ENCODE results near the gene SERTAD1. TPM values are rescaled to one million over a fixed set of nuclear protein-coding genes. Genes with fewer than 3 reads are reported as not detected.

SERTAD1 gene
- total RNA-seq, result 13.4 and 13.9 TPM in 2 replicates

DNA sequence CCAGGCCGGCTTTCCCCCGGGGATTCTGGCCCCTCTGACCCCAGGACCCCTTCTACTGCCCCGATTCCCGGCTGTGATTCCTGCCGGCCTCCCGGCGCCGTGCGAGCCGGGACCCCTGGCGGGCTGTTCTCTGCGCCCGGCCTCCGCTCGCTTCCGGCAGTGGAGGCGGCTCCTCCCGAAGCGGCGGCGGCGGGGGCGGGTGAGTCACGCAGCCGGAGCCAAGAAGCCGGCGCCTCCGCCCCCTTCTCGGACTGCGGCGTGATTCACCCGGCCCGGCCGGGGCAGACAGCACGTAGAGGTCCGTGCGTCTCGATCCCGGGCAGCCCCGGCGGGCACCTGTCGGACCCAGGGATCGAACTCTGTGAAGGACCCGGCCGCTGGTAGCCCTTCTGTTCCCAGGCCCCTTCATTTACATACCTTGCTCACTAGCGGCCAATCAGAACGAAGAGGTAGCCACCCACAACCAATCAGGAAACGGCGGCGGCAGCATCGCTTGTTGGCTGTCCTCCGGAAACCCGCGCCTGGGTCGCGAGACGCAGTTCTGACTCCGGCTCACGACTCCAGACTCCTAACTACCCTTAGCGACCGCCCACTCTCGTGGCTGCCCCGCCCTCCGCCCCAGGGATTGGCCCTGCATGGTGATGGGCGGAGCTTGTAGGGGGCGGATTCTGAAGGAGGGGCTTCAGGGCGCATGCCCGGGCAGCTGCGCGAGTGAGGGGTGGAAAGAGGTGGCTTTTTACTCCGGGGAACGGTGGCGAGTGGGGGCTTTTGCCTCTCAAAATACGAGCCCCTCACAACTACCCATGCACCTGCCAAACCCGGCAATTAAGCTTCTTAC lies at the start of gene SERTAD1:
TSS of gene SERTAD1 (minus strand) at position 543 of the 838 bp plus-strand sequence. CDS start 2,446 bp downstream, outside the sequence.
- Mint-ChIP-seq H3K4me3 (peak within 1 kb of the TSS; percentile 93), H3K36me3 (ENCODE audit: low read depth) (peaks cover 16% of the 10 kb centered on the region), H3K27me3 (no peaks in the 10 kb centered on the region), H3K4me1 (peaks cover 31% of the 10 kb centered on the region), H3K27ac (peak within 1 kb of the TSS; percentile 93), H3K9me3 (no peaks in the 10 kb centered on the region)
- intact Hi-C loops (cut with micrococcal nuclease), result loop anchor here (1.0 kb wide), 4 partner anchors 10 to 40 kb away; partner anchors contain the start of genes BLVRB and SERTAD3
- TF ChIP-seq, protein P1, sequence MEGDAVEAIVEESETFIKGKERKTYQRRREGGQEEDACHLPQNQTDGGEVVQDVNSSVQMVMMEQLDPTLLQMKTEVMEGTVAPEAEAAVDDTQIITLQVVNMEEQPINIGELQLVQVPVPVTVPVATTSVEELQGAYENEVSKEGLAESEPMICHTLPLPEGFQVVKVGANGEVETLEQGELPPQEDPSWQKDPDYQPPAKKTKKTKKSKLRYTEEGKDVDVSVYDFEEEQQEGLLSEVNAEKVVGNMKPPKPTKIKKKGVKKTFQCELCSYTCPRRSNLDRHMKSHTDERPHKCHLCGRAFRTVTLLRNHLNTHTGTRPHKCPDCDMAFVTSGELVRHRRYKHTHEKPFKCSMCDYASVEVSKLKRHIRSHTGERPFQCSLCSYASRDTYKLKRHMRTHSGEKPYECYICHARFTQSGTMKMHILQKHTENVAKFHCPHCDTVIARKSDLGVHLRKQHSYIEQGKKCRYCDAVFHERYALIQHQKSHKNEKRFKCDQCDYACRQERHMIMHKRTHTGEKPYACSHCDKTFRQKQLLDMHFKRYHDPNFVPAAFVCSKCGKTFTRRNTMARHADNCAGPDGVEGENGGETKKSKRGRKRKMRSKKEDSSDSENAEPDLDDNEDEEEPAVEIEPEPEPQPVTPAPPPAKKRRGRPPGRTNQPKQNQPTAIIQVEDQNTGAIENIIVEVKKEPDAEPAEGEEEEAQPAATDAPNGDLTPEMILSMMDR (IDR thresholded peaks at IDR 0.05), result no peak
- CTCF ChIA-PET, result interaction anchor here (1.1 to 1.5 kb wide), 4 partner anchors 8 to 40 kb away, joined by 3 to 6 read pairs (median 4); partner anchors contain the start of gene BLVRB
- POLR2A ChIA-PET, result interaction anchor here (0.5 to 4.2 kb wide), 22 partner anchors 9 to 1520 kb away, joined by 3 to 89 read pairs (median 4); partner anchors contain the start of genes AKT2, BLVRB, C19orf47 and COQ8B
- ATAC-seq (ENCODE audit: low read depth) (peak; percentile 90), DNase-seq (peak; percentile 100)

DNA sequence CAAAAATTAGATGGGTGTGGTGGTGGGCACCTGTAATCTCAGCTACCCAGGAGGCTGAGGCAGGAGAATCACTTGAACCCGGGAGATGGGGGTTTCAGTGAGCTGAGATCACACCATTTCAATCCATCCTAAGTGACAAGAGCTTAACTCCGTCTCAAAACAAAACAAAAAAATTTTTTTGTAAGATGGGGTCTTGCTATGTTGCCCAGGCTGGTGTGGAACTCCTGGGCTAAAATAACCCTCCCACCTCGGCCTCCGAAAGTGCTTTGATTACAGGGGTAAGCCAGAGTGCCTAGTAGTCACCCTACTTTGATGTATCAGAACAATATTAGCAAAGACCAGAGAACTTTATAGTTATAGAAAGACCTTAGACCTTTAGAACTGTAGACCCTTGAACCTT lies 48.9 kb upstream of the SERTAD1 start:
- Mint-ChIP-seq H3K9me3 (no peaks in the 10 kb centered on the region), H3K27ac (no peak overlapping the region), H3K4me3 (no peak overlapping the region), H3K36me3 (ENCODE audit: low read depth) (no peaks in the 10 kb centered on the region), H3K4me1 (no peaks in the 10 kb centered on the region), H3K27me3 (peaks cover 5% of the 10 kb centered on the region)
- ATAC-seq (ENCODE audit: low read depth) (no peak), DNase-seq (no peak)
- TF ChIP-seq, protein P1 (IDR thresholded peaks at IDR 0.05), result no peak
- CTCF ChIA-PET, result no interaction called here
- POLR2A ChIA-PET, result no interaction called here
- intact Hi-C loops (cut with micrococcal nuclease), result no loop called here

- CTCF ChIA-PET, result no interaction called here
Observed at GRCh38 chr19:40472516-40472915, 46.7 kb upstream of the SERTAD1 start.

DNA sequence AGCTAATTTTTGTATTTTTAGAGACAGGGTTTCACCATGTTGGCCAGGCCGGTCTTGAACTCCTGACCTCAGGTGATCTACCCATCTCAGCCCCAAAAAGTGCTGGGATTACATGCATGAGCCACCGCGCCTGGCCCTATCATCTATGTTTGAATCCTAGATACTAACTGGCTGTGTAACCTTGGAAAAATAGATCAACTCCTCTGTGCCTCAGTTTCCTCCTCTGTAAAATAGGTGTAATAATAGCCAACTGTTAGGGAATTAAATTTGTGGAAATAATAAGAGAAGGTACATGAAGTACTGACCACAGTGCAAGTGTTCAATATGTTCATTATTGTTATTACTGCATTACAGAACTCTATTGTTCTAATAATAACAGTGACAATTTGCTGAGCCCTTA lies 45.3 kb upstream of the SERTAD1 start:
- Mint-ChIP-seq H3K27ac (no peak overlapping the region), H3K4me3 (no peak overlapping the region)

More at GRCh38 chr19:40472516-40472915, 46.7 kb upstream of the SERTAD1 start:
- POLR2A ChIA-PET, result no interaction called here
- Mint-ChIP-seq H3K36me3 (ENCODE audit: low read depth) (no peaks in the 10 kb centered on the region), H3K27ac (no peak overlapping the region), H3K9me3 (no peaks in the 10 kb centered on the region), H3K27me3 (peaks cover 11% of the 10 kb centered on the region), H3K4me1 (no peaks in the 10 kb centered on the region), H3K4me3 (no peak overlapping the region)
- TF ChIP-seq, protein P1 (IDR thresholded peaks at IDR 0.05), result no peak
- ATAC-seq (ENCODE audit: low read depth), result no peak
- intact Hi-C loops (cut with micrococcal nuclease), result no loop called here
- DNase-seq, result no peak

GRCh38 chr19:40469011-40469410 lies 43.2 kb upstream of the SERTAD1 start:
- H3K36me3 Mint-ChIP-seq (ENCODE audit: low read depth), result no peaks in the 10 kb centered on the region
- no peaks in the 10 kb centered on the region for H3K9me3 Mint-ChIP-seq
- H3K4me1 Mint-ChIP-seq, result peaks cover 22% of the 10 kb centered on the region
- TF ChIP-seq, protein P1 (IDR thresholded peaks at IDR 0.05), result no peak
- POLR2A ChIA-PET, result no interaction called here
- ATAC-seq (ENCODE audit: low read depth) (no peak), DNase-seq (no peak)
- peaks cover 14% of the 10 kb centered on the region for H3K27me3 Mint-ChIP-seq
- intact Hi-C loops (cut with micrococcal nuclease), result loop anchor here (5.0 kb wide), 1 partner anchor 143 kb away; no protein-coding TSS in a partner anchor
- no peak overlapping the region for H3K27ac Mint-ChIP-seq
- CTCF ChIA-PET, result no interaction called here
- H3K4me3 Mint-ChIP-seq, result no peak overlapping the region

More for the DNA sequence above, 45.3 kb upstream of the SERTAD1 start:
- Mint-ChIP-seq H3K36me3 (ENCODE audit: low read depth) (no peaks in the 10 kb centered on the region), H3K9me3 (no peaks in the 10 kb centered on the region), H3K27me3 (peaks cover 17% of the 10 kb centered on the region), H3K4me1 (peaks cover 6% of the 10 kb centered on the region)
- ChIA-PET POLR2A (no interaction called here), CTCF (no interaction called here)
- TF ChIP-seq, protein P1 (IDR thresholded peaks at IDR 0.05), result no peak
- DNase-seq (no peak), ATAC-seq (ENCODE audit: low read depth) (no peak)
- intact Hi-C loops (cut with micrococcal nuclease), result no loop called here

Measured in activated B cell treated with CpG ODN at 0.5 μM for 24 hours (primary cell).